Measurements from ENCODE around the gene TARP.
"Not testable (repeated sequence)": the region's sequence is repeated elsewhere in the genome, so short reads cannot be mapped to it uniquely, and the experiment has no call there.

TARP gene

DNA sequence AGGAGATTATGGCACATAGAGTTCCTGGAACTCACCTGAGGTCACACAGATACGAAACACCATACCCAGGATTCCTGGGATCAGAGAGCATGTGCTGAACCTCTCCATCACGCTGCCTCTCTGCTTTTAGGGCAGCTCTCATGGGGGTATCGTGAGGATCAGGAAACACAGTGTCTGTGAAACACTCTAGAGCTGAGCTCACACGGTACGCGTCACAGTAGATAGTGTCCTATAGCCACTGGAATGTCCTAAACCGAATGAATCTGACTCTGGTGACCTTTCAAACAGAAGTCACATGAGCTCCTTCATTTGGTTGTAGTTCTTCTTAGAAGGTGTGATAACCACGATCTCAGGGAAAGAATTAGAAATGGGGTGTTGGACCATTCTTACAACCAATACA, 14.3 kb downstream of the TARP start:
- DNase-seq = not testable (repeated sequence)

DNA sequence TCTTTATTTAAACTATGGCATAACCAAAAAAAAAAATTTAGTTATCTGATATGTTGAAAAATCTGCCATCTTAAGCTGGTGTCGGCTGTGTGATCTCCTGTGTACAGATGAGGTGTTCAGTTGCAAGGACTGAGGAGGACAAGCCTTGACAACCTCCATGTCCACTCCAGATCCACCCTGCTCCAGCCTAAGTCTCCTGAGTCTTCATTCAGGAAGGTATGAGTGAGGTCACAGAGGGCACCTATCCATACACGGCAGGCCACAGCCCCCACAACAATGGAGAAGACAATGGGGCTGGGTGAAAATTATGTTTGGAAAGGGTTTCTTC, 16.1 kb downstream of the TARP start:
- no peak for DNase-seq

DNA sequence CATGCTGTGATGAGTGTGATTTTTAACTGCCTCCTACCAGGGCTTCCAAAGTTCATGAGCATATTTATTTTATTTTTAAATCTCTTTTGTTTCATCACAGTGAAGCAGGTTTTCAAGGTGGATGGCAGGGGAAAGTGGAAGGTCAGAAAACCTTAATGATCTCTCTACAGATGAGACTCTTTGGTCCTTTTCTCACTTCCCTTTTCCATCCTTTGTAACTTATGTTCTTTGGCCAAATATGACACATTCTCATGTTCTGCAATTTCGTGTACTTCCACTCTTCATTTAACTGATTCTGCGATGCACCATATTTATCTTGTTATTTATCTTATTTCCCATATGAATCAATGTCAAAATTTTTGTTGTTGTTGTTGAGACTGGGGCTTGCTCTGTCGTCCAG, 23.6 kb downstream of the TARP start:
- DNase-seq = not testable (repeated sequence)

DNA sequence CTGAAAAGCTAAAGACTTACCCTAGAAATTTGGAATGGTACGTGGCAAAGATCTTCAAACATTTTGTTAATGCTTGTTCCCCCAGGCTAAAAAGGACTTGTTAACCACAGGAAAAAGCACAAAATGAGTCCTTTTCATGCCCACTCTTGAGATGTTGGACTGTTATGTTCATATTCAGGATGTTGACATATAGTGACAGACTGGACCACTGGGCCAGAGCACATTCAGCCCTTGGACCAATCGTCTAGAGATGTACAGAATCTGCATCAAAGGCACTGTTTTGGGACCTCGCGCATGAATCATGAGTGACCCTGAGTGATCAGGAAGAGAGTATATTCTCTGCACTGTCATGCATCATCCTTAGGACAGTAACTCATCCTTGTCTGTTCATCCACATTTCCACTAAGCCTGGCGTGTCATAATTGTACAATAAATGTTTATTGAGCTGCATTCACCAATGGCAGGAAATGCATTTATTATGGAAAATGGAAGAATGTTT, 25.3 kb downstream of the TARP start:
- DNase-seq = no peak

DNA sequence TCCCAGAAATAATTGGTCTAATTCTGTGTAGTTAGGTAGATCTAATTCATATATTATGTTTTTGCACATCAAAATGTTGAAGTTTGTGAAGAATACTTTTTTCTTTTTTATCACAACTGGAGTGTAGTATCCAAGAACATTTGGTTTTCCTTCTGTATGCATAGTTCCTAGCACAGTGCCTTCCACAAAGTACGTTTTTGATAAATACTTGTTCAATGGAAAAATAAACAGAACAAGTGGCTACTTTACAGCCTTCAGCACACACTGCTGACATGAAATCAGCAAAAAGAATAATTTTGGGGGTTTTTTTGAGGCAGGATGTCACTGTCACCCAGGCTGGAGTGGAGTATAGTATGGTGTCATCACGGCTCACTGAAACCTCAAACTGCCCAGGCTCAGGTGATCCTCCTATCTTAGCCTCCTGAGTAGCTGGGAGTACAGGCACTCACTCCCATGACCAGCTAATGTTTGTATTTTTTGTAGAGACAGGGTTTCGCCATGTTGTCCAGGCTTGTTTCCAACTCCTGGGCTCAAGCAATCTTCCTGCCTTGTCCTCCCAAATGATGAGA, 27.9 kb downstream of the TARP start:
- no peak for DNase-seq

DNA sequence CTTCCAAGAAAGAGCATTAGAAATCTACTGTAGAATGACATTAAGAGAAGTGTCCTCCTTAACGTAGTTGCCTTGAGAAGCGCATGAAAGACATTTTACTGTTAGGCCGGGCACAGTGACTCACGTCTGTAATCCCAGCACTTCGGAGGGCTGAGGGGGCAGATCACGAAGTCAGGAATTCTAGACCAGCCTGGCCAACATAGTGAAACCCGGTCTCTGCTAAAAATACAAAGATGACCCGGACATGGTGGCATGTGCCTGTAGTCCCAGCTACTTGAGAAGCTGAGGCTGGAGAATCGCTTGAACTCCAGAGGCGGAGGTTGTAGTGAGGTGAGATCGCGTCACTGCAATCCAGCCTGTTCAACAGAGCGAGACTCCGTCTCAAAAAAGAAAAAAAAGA, 28.9 kb downstream of the TARP start:
- no peak for DNase-seq

DNA sequence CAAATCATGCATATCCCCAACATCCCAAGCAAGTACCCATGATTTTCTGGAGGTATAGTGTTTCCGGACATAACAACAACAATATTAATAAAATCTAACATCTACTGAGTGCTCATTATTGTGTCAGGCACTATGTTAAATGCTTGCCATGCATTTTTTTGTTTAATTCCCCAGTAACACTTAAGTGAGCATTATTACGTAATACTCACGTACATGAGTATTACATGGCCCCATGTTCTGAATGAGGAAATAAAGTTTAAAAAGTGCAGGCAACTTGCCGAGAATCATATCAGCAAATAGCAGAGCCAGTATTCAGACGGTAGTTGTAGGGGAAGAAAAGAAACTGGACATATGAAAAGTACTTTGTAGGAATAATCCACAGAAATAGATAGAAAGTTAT, 30.1 kb downstream of the TARP start:
- DNase-seq = not testable (repeated sequence)

DNA sequence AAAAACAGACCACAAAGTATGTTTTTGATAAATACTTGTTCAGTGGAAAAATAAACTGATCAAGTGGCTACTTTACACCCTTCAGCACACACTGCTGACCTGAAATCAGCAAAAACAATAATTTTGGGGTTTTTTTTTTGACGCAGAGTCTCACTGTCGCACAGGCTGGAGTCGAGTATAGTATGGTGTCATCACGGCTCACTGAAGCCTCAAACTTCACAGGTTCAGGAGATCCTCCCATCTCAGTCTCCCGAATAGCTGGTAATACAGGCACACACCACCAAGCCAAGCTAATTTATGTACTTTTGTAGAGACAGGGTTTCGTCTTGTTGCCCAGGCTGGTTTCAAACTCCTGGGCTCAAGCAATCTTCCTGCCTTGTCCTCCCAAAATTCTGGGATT, 30.6 kb downstream of the TARP start:
- no peak for DNase-seq

DNA sequence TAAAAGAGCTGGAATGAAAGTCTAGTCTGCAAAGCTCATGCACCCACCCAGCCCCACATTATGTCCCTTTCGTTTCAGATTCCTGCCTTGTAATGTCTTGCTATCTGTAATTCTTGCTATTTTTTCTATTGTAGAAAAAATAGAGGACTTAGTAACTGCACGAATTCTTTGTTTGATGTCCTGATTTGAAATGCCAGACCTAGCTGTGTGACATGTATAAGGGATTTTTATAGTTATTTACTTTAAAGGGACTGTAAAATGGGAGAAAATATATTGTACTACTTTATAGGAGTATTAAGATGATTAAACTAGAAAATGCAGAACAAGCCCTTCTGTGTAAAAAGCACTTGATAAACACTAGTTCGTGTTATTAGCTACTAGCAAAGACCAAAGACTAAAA, 32.4 kb downstream of the TARP start:
- no peak for DNase-seq

DNA sequence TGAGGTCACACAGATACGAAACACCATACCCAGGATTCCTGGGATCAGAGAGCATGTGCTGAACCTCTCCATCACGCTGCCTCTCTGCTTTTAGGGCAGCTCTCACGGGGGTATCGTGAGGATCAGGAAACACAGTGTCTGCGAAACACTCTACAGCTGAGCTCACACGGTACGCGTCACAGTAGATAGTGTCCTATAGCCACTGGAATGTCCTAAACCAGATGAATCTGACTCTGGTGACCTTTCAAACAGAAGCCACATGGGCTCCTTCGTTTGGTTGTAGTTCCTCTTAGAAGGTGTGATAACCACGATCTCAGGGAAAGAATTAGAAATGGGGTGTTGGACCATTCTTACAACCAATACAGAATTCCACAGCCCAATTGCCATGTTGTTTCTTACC, 34.3 kb downstream of the TARP start:
- not testable (repeated sequence) for DNase-seq

DNA sequence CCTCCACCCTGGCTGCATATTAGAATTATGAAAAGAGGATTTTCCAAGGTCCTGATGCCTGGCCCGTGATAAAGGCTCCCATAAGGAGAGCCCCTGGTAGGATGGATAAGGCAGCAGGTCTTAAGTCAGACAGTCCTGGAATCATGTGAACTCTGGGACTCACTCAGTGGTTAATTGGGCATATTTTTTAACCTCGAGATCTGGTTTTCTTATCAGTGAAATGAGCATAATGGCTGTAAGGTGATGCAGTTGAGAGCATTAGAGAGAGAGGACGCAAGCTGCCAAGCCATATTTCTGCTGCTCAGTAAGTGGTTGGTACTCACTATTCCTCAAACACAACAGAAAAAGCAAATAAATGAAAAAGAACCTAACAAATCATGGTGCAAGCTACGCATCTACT, 37.8 kb downstream of the TARP start:
- DNase-seq = no peak

DNA sequence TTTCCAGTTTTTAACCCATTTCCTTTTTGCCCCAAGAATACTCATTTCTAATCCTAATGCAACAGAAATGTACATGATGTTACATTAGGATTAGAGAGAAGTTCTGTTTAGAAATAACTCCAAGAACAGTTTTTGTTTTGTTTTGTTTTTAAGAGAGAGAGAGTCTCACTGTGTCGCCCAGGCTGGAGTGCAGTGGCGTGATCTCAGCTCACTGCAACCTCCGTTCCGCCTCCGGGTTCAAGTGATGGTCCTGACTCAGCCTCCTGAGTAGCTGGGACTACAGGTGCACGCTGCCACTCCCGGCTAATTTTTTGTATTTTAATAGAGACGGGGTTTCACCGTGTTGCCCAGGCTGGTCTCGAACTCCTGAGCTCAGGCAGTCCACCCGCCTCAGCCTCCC, 38.7 kb downstream of the TARP start:
- not testable (repeated sequence) for DNase-seq

DNA sequence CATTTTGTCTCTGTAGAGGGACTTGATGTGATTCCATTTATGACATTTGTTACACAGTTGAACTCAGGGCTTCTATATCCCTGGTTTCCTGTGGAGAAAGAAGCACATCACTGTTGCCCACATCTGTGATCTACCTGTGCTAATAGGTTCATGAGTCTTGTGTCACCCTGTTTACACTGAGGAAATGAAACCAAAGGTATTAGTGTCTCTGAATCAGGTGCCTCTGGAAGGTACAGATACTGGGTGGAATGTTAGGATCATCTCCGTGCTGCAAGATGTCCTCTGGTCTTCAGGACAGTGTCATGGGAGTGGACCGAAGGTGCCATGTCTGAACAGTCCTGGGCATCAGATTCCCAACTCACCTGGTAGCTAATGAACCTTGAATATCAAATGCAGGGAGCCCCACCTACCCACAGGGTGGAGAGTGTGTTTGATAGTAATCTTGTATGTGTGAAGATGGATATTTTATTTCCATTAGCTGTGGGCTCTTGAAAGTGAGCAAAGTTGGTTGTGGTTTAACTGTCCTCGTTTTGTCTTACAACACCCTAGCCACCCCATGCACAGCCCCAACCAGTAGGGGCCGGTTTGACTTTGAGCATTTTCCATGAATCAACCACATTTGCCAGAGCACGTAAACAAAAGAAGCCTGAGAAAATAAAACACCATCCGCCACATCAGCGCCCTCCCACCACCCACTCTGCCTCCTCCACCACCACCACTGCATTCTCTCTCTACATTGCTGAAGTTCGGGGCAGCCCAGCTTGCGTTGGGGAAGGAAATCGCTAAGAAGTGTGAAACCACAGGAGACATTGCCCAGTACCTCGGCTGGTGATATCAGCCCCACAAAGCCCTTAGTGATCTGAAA, 40.7 kb downstream of the TARP start:
- no peak for DNase-seq

DNA sequence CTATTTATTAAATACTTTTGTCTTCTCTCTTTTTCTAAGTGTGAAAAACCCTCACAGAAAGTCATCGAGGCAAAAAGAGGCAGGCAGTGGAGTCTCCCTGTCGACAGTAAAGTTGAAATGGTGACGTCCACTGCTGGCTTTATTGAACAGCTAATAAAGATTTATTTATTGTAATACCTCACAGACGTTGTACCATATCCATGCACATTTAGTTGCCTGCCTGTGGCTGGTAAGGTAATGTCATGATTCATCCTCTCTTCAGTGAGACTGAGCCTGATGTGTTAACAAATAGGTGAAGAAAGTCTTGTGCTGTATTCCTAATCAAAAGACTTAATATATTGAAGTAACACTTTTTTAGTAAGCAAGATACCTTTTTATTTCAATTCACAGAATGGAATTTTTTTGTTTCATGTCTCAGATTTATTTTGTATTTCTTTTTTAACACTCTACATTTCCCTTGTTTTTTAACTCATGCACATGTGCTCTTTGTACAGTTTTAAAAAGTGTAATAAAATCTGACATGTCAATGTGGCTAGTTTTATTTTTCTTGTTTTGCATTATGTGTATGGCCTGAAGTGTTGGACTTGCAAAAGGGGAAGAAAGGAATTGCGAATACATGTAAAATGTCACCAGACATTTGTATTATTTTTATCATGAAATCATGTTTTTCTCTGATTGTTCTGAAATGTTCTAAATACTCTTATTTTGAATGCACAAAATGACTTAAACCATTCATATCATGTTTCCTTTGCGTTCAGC, 43.4 kb downstream of the TARP start:
- DNase-seq = no peak

DNA sequence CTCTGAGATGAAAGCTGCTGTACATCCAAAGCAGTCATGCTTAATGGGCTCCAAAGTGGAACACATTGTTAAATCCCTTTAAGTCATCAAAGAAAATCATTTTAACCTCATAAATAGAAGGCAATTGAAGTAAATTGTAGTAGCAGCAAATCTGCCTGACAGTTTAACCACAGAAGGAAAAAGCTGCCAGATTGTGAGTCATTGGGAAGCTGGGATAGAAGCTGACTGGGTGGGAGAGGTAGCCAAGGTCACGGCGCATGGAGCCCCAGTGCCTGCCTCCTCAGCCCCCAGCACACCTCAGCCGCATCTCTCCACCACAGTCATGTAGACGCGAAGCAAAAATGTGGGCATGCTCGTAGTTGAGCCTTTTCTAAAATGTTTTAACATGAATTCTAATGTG, 44.0 kb downstream of the TARP start:
- no peak for DNase-seq

DNA sequence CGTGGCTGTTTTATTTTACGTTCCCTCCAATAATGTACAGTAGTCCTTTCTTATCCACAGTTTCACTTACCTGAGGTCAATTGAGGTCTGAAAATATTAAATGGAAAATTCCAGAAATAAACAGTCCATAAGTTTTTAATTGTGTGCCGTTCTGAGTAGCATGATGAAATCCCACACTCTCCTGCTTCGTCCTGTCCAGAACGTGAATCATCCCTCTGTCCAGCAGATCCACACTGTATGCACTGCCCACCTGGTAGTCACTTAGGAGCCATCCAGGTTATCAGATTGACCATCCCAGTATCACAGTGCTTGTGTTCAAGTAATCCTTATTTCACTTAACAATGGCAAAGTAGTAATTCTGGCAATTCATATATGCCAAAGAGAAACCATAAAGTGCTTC, 49.0 kb downstream of the TARP start:
- no peak for DNase-seq

DNA sequence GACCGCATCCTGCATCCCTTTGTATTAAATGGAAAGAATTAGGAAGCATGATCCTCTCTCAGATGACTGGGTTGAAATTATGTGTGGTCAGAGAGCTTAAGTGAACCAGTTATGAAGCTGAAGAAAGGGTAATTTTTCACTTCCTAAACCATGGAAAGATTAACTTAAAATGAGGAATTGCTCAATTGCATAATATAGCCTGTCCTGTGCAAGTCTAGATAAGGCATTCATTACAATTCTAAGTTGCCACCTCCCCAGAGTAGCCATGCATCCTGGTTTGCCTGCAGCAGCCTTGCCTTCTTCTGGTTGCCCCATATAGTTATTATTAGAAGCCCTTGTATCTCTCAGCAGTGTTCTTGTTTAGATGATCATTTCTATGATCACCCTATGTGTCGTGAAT, 50.1 kb downstream of the TARP start:
- no peak for DNase-seq

DNA sequence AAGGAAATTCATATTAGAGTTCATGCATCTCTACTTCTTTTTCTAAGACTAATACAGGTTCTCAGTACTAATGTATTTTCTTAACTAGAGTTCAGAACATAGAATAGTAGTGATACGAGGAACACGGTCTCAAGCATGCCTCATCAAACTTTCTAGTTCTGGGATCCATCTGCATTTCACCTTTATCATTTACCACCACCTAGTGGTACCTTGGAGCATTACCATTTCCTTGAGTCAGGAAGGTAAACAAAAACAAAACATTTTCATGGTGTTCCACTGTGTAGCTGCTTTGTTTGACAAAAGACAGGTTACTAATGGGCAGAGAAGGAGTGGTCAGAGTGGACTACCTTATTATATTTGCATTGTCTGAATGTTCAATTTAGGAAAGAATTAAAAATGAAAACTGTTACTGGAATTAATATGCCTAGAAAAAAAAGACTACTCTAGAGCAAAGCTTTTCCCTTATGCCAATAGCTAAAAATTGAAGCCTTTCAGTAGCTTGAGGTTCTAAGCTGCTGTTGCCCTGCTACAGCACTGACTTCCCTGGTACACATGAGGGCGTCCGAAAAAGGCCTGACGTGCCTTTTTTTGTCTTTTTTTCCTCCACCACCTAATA, 50.8 kb downstream of the TARP start:
- DNase-seq = peak; percentile 18

DNA sequence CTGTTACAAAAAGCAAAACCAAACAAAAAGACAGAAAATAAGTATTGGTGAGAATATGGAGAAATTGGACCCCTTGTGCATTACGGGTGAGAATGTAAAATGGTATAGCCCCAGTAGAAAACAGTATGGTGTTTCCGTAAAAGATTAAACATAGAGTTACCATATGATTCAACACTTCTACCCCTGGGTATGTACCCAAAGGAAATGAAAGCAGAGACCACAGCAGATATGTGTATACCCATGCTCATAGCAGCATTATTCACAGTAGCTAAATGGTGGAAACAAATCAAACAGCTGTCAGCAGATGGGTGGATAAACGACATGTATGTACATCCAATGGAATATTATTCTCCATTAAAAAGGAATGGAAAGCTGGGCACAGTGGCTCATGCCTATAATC, 53.0 kb downstream of the TARP start:
- DNase-seq = no peak

DNA sequence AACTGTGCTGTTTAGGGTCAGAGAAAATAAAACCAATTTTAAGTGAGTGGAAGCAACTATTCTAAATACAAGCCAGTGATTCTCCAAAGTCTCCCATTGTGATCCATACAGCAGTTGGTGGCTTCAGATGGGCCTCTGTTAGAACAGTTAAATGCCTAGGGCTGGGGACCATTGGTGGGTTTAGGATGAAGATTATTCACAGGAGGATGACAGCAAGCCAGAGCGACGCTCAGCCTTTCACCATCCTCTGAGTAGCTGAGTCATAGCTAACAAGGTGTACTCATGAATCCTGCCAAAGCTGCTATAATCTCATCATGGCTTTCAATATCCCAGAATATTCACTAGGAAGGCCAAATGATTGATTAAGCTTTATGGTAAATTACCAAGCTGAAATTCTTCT, 55.8 kb downstream of the TARP start:
- no peak for DNase-seq

DNA sequence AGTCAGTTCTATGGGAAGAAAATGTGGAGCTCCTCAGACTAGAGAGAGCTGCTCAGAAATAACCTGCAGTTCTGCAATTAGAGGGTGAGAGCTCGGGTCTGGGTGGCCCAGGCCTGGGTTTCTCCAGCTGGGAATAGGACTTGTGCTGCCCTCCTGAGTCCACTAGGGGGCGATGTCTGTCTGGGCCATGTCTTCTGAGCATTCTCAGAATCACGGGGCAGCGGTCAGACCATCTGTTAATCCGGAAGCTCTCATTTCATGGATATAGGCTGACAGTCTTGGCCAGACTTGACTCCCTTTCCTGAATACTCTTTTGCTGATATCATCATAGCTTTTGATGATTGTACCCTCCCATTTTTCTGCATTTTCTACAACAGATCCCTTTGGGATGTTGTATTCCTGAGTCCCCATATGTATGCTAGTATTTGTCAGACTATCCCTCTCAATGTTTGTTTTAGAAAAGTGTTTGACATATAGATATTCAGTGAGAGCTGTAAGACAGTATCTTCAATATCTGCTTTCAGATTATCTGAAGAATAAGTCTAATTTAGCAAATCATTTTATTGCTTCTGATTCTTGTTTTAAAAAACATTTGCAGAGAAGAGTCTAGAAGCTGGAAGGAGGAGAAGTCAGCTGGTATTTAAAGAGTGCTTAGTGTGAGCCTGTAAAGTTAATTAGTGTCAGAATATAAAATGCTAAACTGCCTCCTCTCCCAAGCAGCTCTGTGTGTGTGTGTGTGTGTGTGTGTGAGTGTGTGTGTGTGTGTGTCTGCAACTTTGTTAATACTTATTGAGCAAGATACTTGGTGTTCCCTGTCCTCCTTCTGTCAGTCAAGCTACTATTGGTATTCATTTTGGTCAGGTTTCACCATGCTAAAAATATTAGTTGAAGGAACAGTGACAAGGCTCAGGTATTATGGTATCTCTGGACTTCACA, 57.4 kb downstream of the TARP start:
- peak; percentile 7 for DNase-seq

DNA sequence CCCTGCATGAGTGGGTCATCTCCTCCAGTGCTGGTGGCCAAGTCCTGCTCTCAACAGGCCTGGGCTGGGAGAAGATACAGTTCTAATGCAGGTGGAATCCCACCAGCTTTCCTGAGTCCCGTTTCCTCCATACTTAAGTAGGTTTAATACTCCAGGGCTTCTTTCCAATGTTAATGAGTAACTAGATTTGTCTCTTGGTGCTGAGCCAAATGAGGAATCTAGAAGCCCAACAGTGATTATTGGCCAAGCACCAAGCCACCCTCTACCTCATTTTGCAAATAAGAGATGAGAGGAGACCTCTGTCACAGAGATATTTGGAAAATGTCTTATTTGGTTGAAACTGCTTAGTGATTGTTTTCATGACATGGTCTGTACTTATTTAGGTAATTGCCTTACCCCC, 58.3 kb downstream of the TARP start:
- no peak for DNase-seq
